ENCODE data around the gene EYS.

The EYS gene

DNA sequence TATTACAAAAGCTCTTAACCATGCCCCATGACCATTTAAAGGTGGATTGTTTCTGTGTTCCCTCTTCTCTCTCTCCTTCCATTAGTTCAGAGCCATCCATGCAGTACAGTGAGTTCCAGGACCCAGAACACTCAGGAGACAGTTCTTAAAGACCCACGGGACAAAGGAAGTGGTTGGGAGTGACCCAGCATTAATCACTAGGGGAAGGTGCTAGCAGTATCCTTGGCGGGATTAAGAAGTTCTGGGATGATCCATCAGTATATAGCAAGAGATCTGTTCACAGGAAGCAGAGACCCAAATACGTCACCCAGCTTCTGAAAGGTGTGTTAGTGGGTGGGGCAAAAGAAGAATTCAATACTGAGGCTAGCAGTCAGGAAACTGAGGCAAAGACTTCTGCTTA is 1917.3 kb downstream of the EYS start:
- no peak for DNase-seq (ENCODE audit: low spot score)
- Histone ChIP-seq H3K27ac (no peak overlapping the region), H3K4me3 (no peak overlapping the region)
- TF ChIP-seq CTCF (IDR thresholded peaks at IDR 0.05), result no peak

- H3K4me3 ChIP-seq, result no peak overlapping the region
- no peak for DNase-seq (ENCODE audit: low spot score)
- no peak for TF ChIP-seq CTCF (IDR thresholded peaks at IDR 0.05)
- H3K27ac ChIP-seq, result no peak overlapping the region
Measured at GRCh38 chr6:63788569-63788968, 1918.5 kb downstream of the EYS start.

- DNase-seq (ENCODE audit: low spot score), result no peak
- TF ChIP-seq CTCF (IDR thresholded peaks at IDR 0.05), result no peak
- Histone ChIP-seq H3K4me3 (no peak overlapping the region), H3K27ac (no peak overlapping the region)
Measured at GRCh38 chr6:63787021-63787420, 1920.0 kb downstream of the EYS start.

GRCh38 chr6:63785006-63785405 is 1922.0 kb downstream of the EYS start:
- no peak for DNase-seq (ENCODE audit: low spot score)
- H3K4me3 ChIP-seq, result no peak overlapping the region
- H3K27ac ChIP-seq, result no peak overlapping the region
- TF ChIP-seq CTCF (IDR thresholded peaks at IDR 0.05), result no peak

- no peak for DNase-seq (ENCODE audit: low spot score)
- Histone ChIP-seq H3K27ac (no peak overlapping the region), H3K4me3 (no peak overlapping the region)
- no peak for TF ChIP-seq CTCF (IDR thresholded peaks at IDR 0.05)
Measured at GRCh38 chr6:63783096-63783495, 1923.9 kb downstream of the EYS start.

DNA sequence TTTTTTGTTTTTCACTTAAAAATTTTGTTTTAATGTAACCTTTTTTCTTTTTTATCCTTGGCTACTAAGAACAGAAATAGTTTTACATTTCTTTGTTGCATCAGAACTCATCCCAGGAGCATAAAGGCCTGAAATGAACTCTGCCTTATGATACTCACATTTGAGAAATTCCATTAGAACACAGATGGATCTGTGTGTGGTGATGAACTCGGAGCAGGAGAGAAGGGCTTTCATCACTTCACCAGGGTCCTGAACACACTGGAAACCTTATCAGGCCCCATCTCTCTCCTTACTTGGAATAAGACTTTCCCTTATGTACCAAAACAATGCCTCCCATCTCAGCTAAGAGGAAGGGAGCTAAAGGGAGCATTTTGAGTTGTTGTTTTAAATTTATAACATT is 1932.1 kb downstream of the EYS start:
- DNase-seq (ENCODE audit: low spot score), result no peak
- no peak for TF ChIP-seq CTCF (IDR thresholded peaks at IDR 0.05)
- Histone ChIP-seq H3K4me3 (no peak overlapping the region), H3K27ac (no peak overlapping the region)

DNA sequence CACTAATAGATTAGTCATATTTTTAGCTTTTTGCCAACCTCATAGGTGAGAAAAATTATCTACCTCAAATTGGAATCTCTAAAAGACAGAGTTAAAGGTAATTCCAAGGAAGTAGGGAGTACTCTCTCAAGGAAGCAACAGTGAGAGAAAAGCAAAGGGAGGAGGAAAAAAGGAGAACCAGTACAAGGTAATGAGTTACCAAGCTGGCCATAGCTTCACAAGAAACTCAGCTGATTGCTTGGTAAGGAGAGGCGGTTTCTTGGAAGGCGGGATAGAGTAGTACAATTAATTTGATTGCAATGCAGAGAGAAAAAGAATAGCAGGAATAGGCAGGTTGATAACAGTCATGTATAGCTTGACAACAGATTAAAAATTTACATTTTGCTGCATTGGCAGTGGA is 1933.8 kb downstream of the EYS start:
- no peak for DNase-seq (ENCODE audit: low spot score)
- no peak for TF ChIP-seq CTCF (IDR thresholded peaks at IDR 0.05)
- no peak overlapping the region for H3K27ac ChIP-seq
- H3K4me3 ChIP-seq, result no peak overlapping the region
